ENCODE measurements around the gene KRT82.

KRT82 gene

GRCh38 chr12:52423661-52424500, 17.7 kb upstream of the KRT82 start:
- TF ChIP-seq FOXP2 (optimal IDR thresholded peaks at IDR 0.05; ENCODE audit: borderline replicate concordance, extremely low read depth, extremely low read length, insufficient read depth) (no peak), TAF1 (IDR thresholded peaks at IDR 0.05; ENCODE audit: borderline replicate concordance, insufficient read depth, low read length) (no peak), POLR2AphosphoS5 (IDR thresholded peaks at IDR 0.05; ENCODE audit: low read depth, low read length) (no peak), REST (IDR thresholded peaks at IDR 0.05; ENCODE audit: insufficient read depth in 1 of 2, low read depth in 2 of 2, low read length in 2 of 2) (no peak), SIN3A (IDR thresholded peaks at IDR 0.05; ENCODE audit: borderline replicate concordance, insufficient read depth, low read length) (no peak)

GRCh38 chr12:52423035-52423434, 16.9 kb upstream of the KRT82 start:
- no peak for TF ChIP-seq TAF1 (IDR thresholded peaks at IDR 0.05; ENCODE audit: borderline replicate concordance, insufficient read depth, low read length)
- no peak for TF ChIP-seq FOXP2 (optimal IDR thresholded peaks at IDR 0.05; ENCODE audit: borderline replicate concordance, extremely low read depth, extremely low read length, insufficient read depth)
- no peak for TF ChIP-seq POLR2AphosphoS5 (IDR thresholded peaks at IDR 0.05; ENCODE audit: low read depth, low read length)
- TF ChIP-seq SIN3A (IDR thresholded peaks at IDR 0.05; ENCODE audit: borderline replicate concordance, insufficient read depth, low read length), result no peak

GRCh38 chr12:52419656-52420055, 13.5 kb upstream of the KRT82 start:
- no peak for TF ChIP-seq REST (IDR thresholded peaks at IDR 0.05; ENCODE audit: insufficient read depth in 1 of 2, low read depth in 2 of 2, low read length in 2 of 2)
- TF ChIP-seq SIN3A (IDR thresholded peaks at IDR 0.05; ENCODE audit: borderline replicate concordance, insufficient read depth, low read length), result no peak
- TF ChIP-seq POLR2AphosphoS5 (IDR thresholded peaks at IDR 0.05; ENCODE audit: low read depth, low read length), result no peak
- TF ChIP-seq FOXP2 (optimal IDR thresholded peaks at IDR 0.05; ENCODE audit: borderline replicate concordance, extremely low read depth, extremely low read length, insufficient read depth), result no peak
- TF ChIP-seq TAF1 (IDR thresholded peaks at IDR 0.05; ENCODE audit: borderline replicate concordance, insufficient read depth, low read length), result no peak

- TF ChIP-seq SIN3A (IDR thresholded peaks at IDR 0.05; ENCODE audit: borderline replicate concordance, insufficient read depth, low read length), result no peak
- no peak for TF ChIP-seq REST (IDR thresholded peaks at IDR 0.05; ENCODE audit: insufficient read depth in 1 of 2, low read depth in 2 of 2, low read length in 2 of 2)
- no peak for TF ChIP-seq TAF1 (IDR thresholded peaks at IDR 0.05; ENCODE audit: borderline replicate concordance, insufficient read depth, low read length)
- no peak for TF ChIP-seq FOXP2 (optimal IDR thresholded peaks at IDR 0.05; ENCODE audit: borderline replicate concordance, extremely low read depth, extremely low read length, insufficient read depth)
- TF ChIP-seq POLR2AphosphoS5 (IDR thresholded peaks at IDR 0.05; ENCODE audit: low read depth, low read length), result no peak
These were observed 12.5 kb upstream of the KRT82 start for GRCh38 chr12:52418576-52419110.

- TF ChIP-seq TAF1 (IDR thresholded peaks at IDR 0.05; ENCODE audit: borderline replicate concordance, insufficient read depth, low read length) (no peak), POLR2AphosphoS5 (IDR thresholded peaks at IDR 0.05; ENCODE audit: low read depth, low read length) (no peak), FOXP2 (optimal IDR thresholded peaks at IDR 0.05; ENCODE audit: borderline replicate concordance, extremely low read depth, extremely low read length, insufficient read depth) (no peak), SIN3A (IDR thresholded peaks at IDR 0.05; ENCODE audit: borderline replicate concordance, insufficient read depth, low read length) (no peak), REST (IDR thresholded peaks at IDR 0.05; ENCODE audit: insufficient read depth in 1 of 2, low read depth in 2 of 2, low read length in 2 of 2) (no peak)
These were observed 11.6 kb upstream of the KRT82 start for GRCh38 chr12:52417740-52418139.
